Embryonic facial prominence (tissue), 1 donor: ENCODE data around the gene MYH16.
"Not testable (repeated sequence)": the region's sequence is repeated elsewhere in the genome, so short reads cannot be mapped to it uniquely, and the experiment has no call there.

Experiments
- DNase-seq: peaks from one replicate; pipeline ENCODE4 v3.0.0-alpha.2; 2016; ENCODE audit errors: extremely low spot score

MYH16 gene

GRCh38 chr7:99257675-99258074, 15.0 kb upstream of the MYH16 start:
- no peak for DNase-seq

GRCh38 chr7:99258501-99258900, 14.1 kb upstream of the MYH16 start:
- DNase-seq, result no peak

- no peak for DNase-seq
These were observed 12.2 kb upstream of the MYH16 start for GRCh38 chr7:99260395-99260794.

- DNase-seq, result no peak
These were observed 11.0 kb upstream of the MYH16 start for GRCh38 chr7:99261646-99262045.

GRCh38 chr7:99265848-99266480, 6.7 kb upstream of the MYH16 start:
- no peak for DNase-seq

GRCh38 chr7:99267481-99267840, 5.2 kb upstream of the MYH16 start:
- no peak for DNase-seq

GRCh38 chr7:99267841-99268576, 4.6 kb upstream of the MYH16 start:
- DNase-seq, result no peak

GRCh38 chr7:99268577-99268908, 4.1 kb upstream of the MYH16 start:
- no peak for DNase-seq

GRCh38 chr7:99270702-99271101, 1.9 kb upstream of the MYH16 start:
- DNase-seq, result no peak

GRCh38 chr7:99273561-99273960, 922 bp downstream of the MYH16 start:
- not testable (repeated sequence) for DNase-seq

GRCh38 chr7:99274908-99275307, 2.3 kb downstream of the MYH16 start:
- not testable (repeated sequence) for DNase-seq

GRCh38 chr7:99275496-99275895, 2.9 kb downstream of the MYH16 start:
- DNase-seq, result no peak

- DNase-seq, result no peak
These were observed 5.5 kb downstream of the MYH16 start for GRCh38 chr7:99278180-99278579.

- not testable (repeated sequence) for DNase-seq
These were observed 11.5 kb downstream of the MYH16 start for GRCh38 chr7:99284165-99284564.

GRCh38 chr7:99287779-99288534, 15.3 kb downstream of the MYH16 start:
- no peak for DNase-seq

GRCh38 chr7:99289185-99289584, 16.5 kb downstream of the MYH16 start:
- no peak for DNase-seq

- not testable (repeated sequence) for DNase-seq
These were observed 17.5 kb downstream of the MYH16 start for GRCh38 chr7:99290148-99290547.

- no peak for DNase-seq
These were observed 18.5 kb downstream of the MYH16 start for GRCh38 chr7:99290980-99291607.

- no peak for DNase-seq
These were observed 19.5 kb downstream of the MYH16 start for GRCh38 chr7:99292127-99292526.

GRCh38 chr7:99293167-99293566, 20.5 kb downstream of the MYH16 start:
- no peak for DNase-seq

- no peak for DNase-seq
These were observed 21.0 kb downstream of the MYH16 start for GRCh38 chr7:99293650-99294049.

- DNase-seq, result no peak
These were observed 23.8 kb downstream of the MYH16 start for GRCh38 chr7:99296471-99296870.

GRCh38 chr7:99301496-99301895, 28.9 kb downstream of the MYH16 start:
- no peak for DNase-seq
